HG02852 (cell line): ENCODE results near the gene TLCD2.
"Not testable (repeated sequence)": the region's sequence is repeated elsewhere in the genome, so short reads cannot be mapped to it uniquely, and the experiment has no call there.

Experiments used
- ATAC-seq: cut with Tn5 transposase; IDR thresholded peaks from one replicate; pipeline ENCODE4 v1.9.1; 2021; ENCODE audit warnings: mild to moderate bottlenecking, moderate library complexity; ENCODE audit not compliant: unreplicated experiment

The TLCD2 gene

GRCh38 chr17:1709971-1710806, at the start of gene TLCD2:
Gene TLCD2 (minus strand): TSS chr17:1710377. CDS start chr17:1710242, 135 bp downstream.
- ATAC-seq, result no peak

- ATAC-seq, result no peak
Measured at GRCh38 chr17:1759529-1759928, 49.4 kb upstream of the TLCD2 start.

GRCh38 chr17:1758807-1759206, 48.6 kb upstream of the TLCD2 start:
- no peak for ATAC-seq

- ATAC-seq, result no peak
Measured at GRCh38 chr17:1755827-1756262, 45.7 kb upstream of the TLCD2 start.

GRCh38 chr17:1755252-1755826, 45.2 kb upstream of the TLCD2 start:
- ATAC-seq, result no peak

GRCh38 chr17:1754430-1755112, 44.4 kb upstream of the TLCD2 start:
- ATAC-seq, result no peak

- ATAC-seq, result no peak
Measured at GRCh38 chr17:1753767-1754429, 43.7 kb upstream of the TLCD2 start.

GRCh38 chr17:1752425-1753262, 42.5 kb upstream of the TLCD2 start:
- no peak for ATAC-seq

GRCh38 chr17:1750628-1751027, 40.5 kb upstream of the TLCD2 start:
- ATAC-seq, result no peak

- ATAC-seq, result no peak
Measured at GRCh38 chr17:1746975-1747543, 36.9 kb upstream of the TLCD2 start.

GRCh38 chr17:1745513-1746020, 35.4 kb upstream of the TLCD2 start:
- no peak for ATAC-seq

- no peak for ATAC-seq
Measured at GRCh38 chr17:1744551-1745512, 34.7 kb upstream of the TLCD2 start.

GRCh38 chr17:1743088-1743439, 32.9 kb upstream of the TLCD2 start:
- no peak for ATAC-seq

GRCh38 chr17:1742371-1743087, 32.4 kb upstream of the TLCD2 start, which contains the start of gene SERPINF2:
Gene SERPINF2 (plus strand): TSS chr17:1742871. CDS start chr17:1744996, 2,125 bp downstream.
- ATAC-seq, result no peak

- ATAC-seq, result not testable (repeated sequence)
Measured at GRCh38 chr17:1741899-1742298, 31.7 kb upstream of the TLCD2 start.

GRCh38 chr17:1737531-1738291, 27.5 kb upstream of the TLCD2 start:
- ATAC-seq, result no peak
